Measurements from ENCODE around the gene GSTO1. TPM values are rescaled to one million over a fixed set of nuclear protein-coding genes. Genes with fewer than 3 reads are reported as not detected.

The GSTO1 gene
- total and polyA plus RNA-seq, 2 of the 13 experiments (the other 11 are each of a cell fraction or from before 2014, with no cell fraction given) = 228 to 300 TPM

DNA sequence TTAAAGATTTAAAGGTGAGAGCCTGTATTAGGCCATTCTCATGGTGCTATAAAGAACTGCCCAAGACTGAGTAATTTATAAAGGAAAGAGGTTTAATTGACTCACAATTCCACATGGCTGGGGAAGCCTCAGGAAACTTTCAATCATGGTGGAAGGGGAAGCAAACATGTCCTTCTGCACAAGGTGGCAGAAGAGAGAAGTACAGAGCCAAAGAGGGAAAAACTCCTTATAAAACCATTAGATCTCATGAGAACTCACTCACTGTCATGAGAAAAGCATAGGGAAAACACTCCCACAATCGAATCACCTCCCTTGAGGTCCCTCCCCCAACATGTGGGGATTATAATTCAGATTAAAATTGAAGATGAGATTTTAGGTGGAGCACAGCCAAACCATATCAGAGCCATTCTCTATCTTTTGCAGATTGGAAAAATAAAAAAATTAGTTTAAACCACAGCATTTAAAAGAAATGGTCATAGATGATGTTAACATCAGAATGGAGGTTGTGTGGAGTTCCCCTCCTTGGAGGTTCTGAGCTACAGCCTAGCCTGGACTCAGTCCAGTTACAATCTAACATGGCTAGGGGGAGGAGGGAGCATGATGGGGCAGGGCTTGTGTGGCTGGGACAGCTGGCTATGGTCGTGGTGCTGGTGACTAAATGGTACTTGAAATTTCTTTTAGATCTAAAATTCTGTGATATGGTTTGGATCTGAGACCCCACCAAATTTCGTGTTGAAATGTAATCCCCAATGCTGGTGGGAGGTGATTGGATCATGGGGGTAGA, 47.4 kb downstream of the GSTO1 start (continued):
- TF ChIP-seq, protein P1, sequence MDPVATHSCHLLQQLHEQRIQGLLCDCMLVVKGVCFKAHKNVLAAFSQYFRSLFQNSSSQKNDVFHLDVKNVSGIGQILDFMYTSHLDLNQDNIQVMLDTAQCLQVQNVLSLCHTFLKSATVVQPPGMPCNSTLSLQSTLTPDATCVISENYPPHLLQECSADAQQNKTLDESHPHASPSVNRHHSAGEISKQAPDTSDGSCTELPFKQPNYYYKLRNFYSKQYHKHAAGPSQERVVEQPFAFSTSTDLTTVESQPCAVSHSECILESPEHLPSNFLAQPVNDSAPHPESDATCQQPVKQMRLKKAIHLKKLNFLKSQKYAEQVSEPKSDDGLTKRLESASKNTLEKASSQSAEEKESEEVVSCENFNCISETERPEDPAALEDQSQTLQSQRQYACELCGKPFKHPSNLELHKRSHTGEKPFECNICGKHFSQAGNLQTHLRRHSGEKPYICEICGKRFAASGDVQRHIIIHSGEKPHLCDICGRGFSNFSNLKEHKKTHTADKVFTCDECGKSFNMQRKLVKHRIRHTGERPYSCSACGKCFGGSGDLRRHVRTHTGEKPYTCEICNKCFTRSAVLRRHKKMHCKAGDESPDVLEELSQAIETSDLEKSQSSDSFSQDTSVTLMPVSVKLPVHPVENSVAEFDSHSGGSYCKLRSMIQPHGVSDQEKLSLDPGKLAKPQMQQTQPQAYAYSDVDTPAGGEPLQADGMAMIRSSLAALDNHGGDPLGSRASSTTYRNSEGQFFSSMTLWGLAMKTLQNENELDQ (CRISPR knock-in tag; IDR thresholded peaks at IDR 0.05; ENCODE audit: borderline replicate concordance) = no peak
- TF ChIP-seq POLR2AphosphoS5 (IDR thresholded peaks at IDR 0.05; ENCODE audit: low read depth, low read length) (no peak), CREB1 (IDR thresholded peaks at IDR 0.05) (no peak), CREB1 (CRISPR knock-in tag; IDR thresholded peaks at IDR 0.05) (no peak), PCBP2 (optimal IDR thresholded peaks at IDR 0.05; ENCODE audit: low read depth, low read length, poor library complexity, severe bottlenecking) (no peak), THYN1 (CRISPR knock-in tag; IDR thresholded peaks at IDR 0.05; ENCODE audit: borderline replicate concordance, low read depth) (no peak), ZNF17 (CRISPR knock-in tag; IDR thresholded peaks at IDR 0.05) (no peak)

DNA sequence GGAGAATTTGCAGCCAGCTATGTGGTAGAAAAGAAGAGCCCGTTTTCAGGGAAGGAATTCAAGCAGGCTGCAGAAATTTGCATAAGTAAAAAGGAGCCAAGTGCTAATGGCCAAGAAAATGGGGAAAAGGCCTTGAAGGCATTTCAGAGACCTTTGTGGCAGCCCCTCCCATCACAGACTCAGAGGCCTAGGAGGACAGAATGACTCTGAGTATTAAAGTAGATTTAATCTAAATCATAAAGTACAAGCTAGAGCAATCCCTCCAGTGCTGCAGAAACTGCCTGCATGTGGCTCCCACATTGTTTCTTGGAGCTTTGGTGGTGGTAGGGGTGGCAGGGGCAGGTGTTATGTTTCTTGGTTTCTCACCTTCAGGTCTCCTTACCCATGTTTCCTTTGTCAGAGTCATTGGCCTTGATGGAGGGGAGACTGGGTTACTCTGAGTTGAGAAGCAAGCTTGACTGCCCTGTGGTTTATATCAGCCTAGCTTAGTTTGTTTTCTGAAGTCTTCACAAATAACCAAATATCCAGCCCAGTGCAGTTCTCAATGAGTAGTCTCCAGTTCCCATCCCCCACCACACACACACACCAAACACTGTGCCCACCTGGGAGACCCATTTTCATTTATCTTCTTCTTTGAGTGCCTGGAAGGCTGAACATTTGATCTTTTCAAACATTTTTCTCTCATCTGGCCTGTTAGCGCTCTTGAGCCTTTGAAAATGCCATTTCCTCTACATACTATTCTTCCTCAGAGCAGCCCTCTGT, 49.1 kb downstream of the GSTO1 start:
- Histone ChIP-seq H3K9ac (ENCODE audit: insufficient read depth, low read depth, low read length) (no peak overlapping the region), H3K36me3 (replicated peaks in 1 of 2; ENCODE audit: control insufficient read depth in 1 of 2, insufficient read depth in 2 of 2, low read length in 2 of 2) (no peaks in the 10 kb centered on the region), H3K27ac (ENCODE audit: extremely low read length, insufficient read depth, low read length) (no peak overlapping the region), H3K4me2 (ENCODE audit: low read depth, low read length) (no peak overlapping the region), H4K20me1 (ENCODE audit: insufficient read depth, low read length) (no peaks in the 10 kb centered on the region), H2AFZ (ENCODE audit: low read length) (no peak overlapping the region), H3K79me2 (ENCODE audit: insufficient read depth, low read length) (no peaks in the 10 kb centered on the region), H3K4me3 (replicated peaks in 1 of 3; ENCODE audit: insufficient read depth in 1 of 3, low read depth in 2 of 3, low read length in 3 of 3) (no peak overlapping the region), H3K9me3 (ENCODE audit: low read length) (no peaks in the 10 kb centered on the region), H3K4me1 (ENCODE audit: insufficient read depth, low read length) (peaks cover 47% of the 10 kb centered on the region), H3K27me3 (ENCODE audit: control insufficient read depth in 1 of 2, insufficient read depth in 2 of 2, low read length in 2 of 2) (peaks cover 3 to 20% of the 10 kb centered on the region in 2 experiments; a peak in 3 of 5 replicates)
- ChIA-PET CTCF (ENCODE audit: low intra/inter-chr PET ratio, low total read pairs) (interaction anchor here (4.1 kb wide), 1 partner anchor 46 kb away, joined by 42 read pairs; no protein-coding TSS in a partner anchor), POLR2A (no interaction called here)
- no TSS peak for BruUV-seq (replicated peaks)
- intact Hi-C loops (cut with micrococcal nuclease; ENCODE audit: unreplicated experiment) (loop anchor here (2.0 kb wide), 1 partner anchor 15 kb away; no protein-coding TSS in a partner anchor), in situ Hi-C loops (cut with HindIII; ENCODE audit: extremely low pct_ligation_motif_present, low pct_unique_long_range_greater_than_20kb) (loop anchor here (5.0 kb wide), 1 partner anchor 44 kb away; no protein-coding TSS in a partner anchor)
- DNase-seq (ENCODE audit: low spot score) = no peak
- 22% methylated on average over 2 of the region's 2 CpGs for WGBS (ENCODE audit: low lambda C conversion rate)
- no peak for ATAC-seq
- FAIRE-seq = no peak
- TF ChIP-seq SUZ12 (IDR thresholded peaks at IDR 0.05; ENCODE audit: low read depth, low read length) = no peak
- no peak for TF ChIP-seq ERF (CRISPR knock-in tag; IDR thresholded peaks at IDR 0.05)
- TF ChIP-seq, protein P2, sequence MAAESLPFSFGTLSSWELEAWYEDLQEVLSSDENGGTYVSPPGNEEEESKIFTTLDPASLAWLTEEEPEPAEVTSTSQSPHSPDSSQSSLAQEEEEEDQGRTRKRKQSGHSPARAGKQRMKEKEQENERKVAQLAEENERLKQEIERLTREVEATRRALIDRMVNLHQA (CRISPR knock-in tag; IDR thresholded peaks at IDR 0.05) = no peak
- no peak for TF ChIP-seq NFKBIZ (CRISPR knock-in tag; IDR thresholded peaks at IDR 0.05)
- TF ChIP-seq, protein P3, sequence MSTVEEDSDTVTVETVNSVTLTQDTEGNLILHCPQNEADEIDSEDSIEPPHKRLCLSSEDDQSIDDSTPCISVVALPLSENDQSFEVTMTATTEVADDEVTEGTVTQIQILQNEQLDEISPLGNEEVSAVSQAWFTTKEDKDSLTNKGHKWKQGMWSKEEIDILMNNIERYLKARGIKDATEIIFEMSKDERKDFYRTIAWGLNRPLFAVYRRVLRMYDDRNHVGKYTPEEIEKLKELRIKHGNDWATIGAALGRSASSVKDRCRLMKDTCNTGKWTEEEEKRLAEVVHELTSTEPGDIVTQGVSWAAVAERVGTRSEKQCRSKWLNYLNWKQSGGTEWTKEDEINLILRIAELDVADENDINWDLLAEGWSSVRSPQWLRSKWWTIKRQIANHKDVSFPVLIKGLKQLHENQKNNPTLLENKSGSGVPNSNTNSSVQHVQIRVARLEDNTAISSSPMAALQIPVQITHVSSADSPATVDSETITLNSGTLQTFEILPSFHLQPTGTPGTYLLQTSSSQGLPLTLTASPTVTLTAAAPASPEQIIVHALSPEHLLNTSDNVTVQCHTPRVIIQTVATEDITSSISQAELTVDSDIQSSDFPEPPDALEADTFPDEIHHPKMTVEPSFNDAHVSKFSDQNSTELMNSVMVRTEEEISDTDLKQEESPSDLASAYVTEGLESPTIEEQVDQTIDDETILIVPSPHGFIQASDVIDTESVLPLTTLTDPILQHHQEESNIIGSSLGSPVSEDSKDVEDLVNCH (CRISPR knock-in tag; IDR thresholded peaks at IDR 0.05) = no peak
- no peak for TF ChIP-seq TBL1XR1 (IDR thresholded peaks at IDR 0.05; ENCODE audit: borderline replicate concordance, low read length, partially characterized antibody)
- no peak for TF ChIP-seq CHD4 (IDR thresholded peaks at IDR 0.05; ENCODE audit: borderline replicate concordance, low read length)
- TF ChIP-seq NFE2 (CRISPR knock-in tag; IDR thresholded peaks at IDR 0.05) = no peak
- TF ChIP-seq ZNF282 (IDR thresholded peaks at IDR 0.05; ENCODE audit: partially characterized antibody) = no peak
- no peak for TF ChIP-seq MAFG (CRISPR knock-in tag; IDR thresholded peaks at IDR 0.05)

Data from HepG2 (cell line).